GM23338 (cell line): ENCODE data around the gene CFLAR. TPM values are rescaled to one million over a fixed set of nuclear protein-coding genes. Genes with fewer than 3 reads are reported as not detected.
"Not testable (repeated sequence)": the region's sequence is repeated elsewhere in the genome, so short reads cannot be mapped to it uniquely, and the experiment has no call there.

Experiments
- ATAC-seq: fragments of 200-7000 bp; cut with Tn5 transposase; 3 replicates; pipeline ENCODE4 v1.9.1; 2020
- DNase-seq: peaks from one replicate; pipeline ENCODE4 v3.0.0-alpha.2; 2015; ENCODE audit warnings: low spot score
- H2AFZ ChIP-seq: fragments of 200-600 bp; sonication (generic); 2 replicates; pipeline ENCODE4 v1.8.0; 2016; ENCODE audit warnings: antibody characterized with exemption, mild to moderate bottlenecking, moderate library complexity
- H3F3A ChIP-seq: fragments of 200-600 bp; sonication (generic); replicated peaks from 2 replicates; pipeline ENCODE4 v1.8.0; 2017; ENCODE audit warnings: antibody characterized with exemption, mixed run types, low read depth
- H3K27ac ChIP-seq: fragments of 200-600 bp; sonication (generic); 2 replicates; pipeline ENCODE4 v1.6.1; 2016; ENCODE audit warnings: low read depth
- H3K27me3 ChIP-seq: fragments of 200-600 bp; sonication (generic); 2 replicates; pipeline ENCODE4 v1.8.0; 2016; ENCODE audit warnings: mild to moderate bottlenecking, mixed run types, moderate library complexity; ENCODE audit not compliant: insufficient read depth
- H3K36me3 ChIP-seq: fragments of 200-600 bp; sonication (generic); 2 replicates; pipeline ENCODE4 v1.8.0; 2016; ENCODE audit warnings: mild to moderate bottlenecking; ENCODE audit not compliant: insufficient read depth
- H3K4me1 ChIP-seq: fragments of 200-600 bp; sonication (generic); 2 replicates; pipeline ENCODE4 v1.8.0; 2016; ENCODE audit warnings: mild to moderate bottlenecking, moderate library complexity; ENCODE audit not compliant: insufficient read depth
- H3K4me2 ChIP-seq: fragments of 200-600 bp; sonication (generic); 2 replicates; pipeline ENCODE4 v1.7.1; 2017; ENCODE audit warnings: mixed run types
- H3K4me3 ChIP-seq: fragments of 200-600 bp; sonication (generic); 2 replicates; pipeline ENCODE4 v1.6.1; 2016; ENCODE audit warnings: mixed run types
- H3K79me2 ChIP-seq: fragments of 200-600 bp; sonication (generic); replicated peaks from 2 replicates; pipeline ENCODE4 v1.8.0; 2017; ENCODE audit warnings: mild to moderate bottlenecking; ENCODE audit not compliant: insufficient read depth
- H3K9me2 ChIP-seq: fragments of 200-600 bp; sonication (generic); 2 replicates; pipeline ENCODE4 v1.8.0; 2017; ENCODE audit not compliant: insufficient read depth
- H4K20me1 ChIP-seq: fragments of 200-600 bp; sonication (generic); replicated peaks from 2 replicates; pipeline ENCODE4 v1.8.0; 2017; ENCODE audit warnings: mild to moderate bottlenecking; ENCODE audit not compliant: insufficient read depth
- H3K27ac Mint-ChIP-seq: 2 replicates; pipeline ENCODE4 v1.8.0; 2020; ENCODE audit warnings: inconsistent platforms, mild to moderate bottlenecking, moderate library complexity, mixed read lengths
- H3K27me3 Mint-ChIP-seq: 3 replicates; pipeline ENCODE4 v1.8.0; 2022; ENCODE audit warnings: low read depth, mild to moderate bottlenecking, moderate library complexity, mixed read lengths, inconsistent platforms; ENCODE audit not compliant: insufficient read depth, poor library complexity
- H3K36me3 Mint-ChIP-seq: 3 replicates; pipeline ENCODE4 v1.8.0; 2021; ENCODE audit warnings: low read depth, mild to moderate bottlenecking, inconsistent platforms, moderate library complexity, mixed read lengths
- H3K4me1 Mint-ChIP-seq: 3 replicates; pipeline ENCODE4 v1.8.0; 2020; ENCODE audit warnings: mild to moderate bottlenecking, inconsistent platforms, mixed read lengths
- H3K4me3 Mint-ChIP-seq: 3 replicates; pipeline ENCODE4 v1.8.0; 2021; ENCODE audit warnings: moderate library complexity, mild to moderate bottlenecking, inconsistent platforms, mixed read lengths
- H3K9me3 Mint-ChIP-seq: 3 replicates; pipeline ENCODE4 v1.8.0; 2020; ENCODE audit warnings: moderate library complexity, mild to moderate bottlenecking, inconsistent platforms, mixed read lengths
- EZH2phosphoT487 ChIP-seq: fragments of 200-600 bp; sonication (generic); IDR thresholded peaks from one replicate; pipeline ENCODE4 v1.8.1; 2018; ENCODE audit warnings: antibody characterized with exemption; ENCODE audit not compliant: unreplicated experiment
- JUNB ChIP-seq: IDR thresholded peaks from one replicate; pipeline ENCODE4 v1.6.1; 2016; ENCODE audit warnings: antibody characterized with exemption; ENCODE audit not compliant: unreplicated experiment
- NANOG ChIP-seq: IDR thresholded peaks from 2 replicates; pipeline ENCODE4 v1.6.1; 2016; ENCODE audit warnings: antibody characterized with exemption, borderline replicate concordance
- POLR2AphosphoS5 ChIP-seq: IDR thresholded peaks from 2 replicates; pipeline ENCODE4 v1.6.1; 2016; ENCODE audit warnings: antibody characterized with exemption, low read depth
- ZNF114 ChIP-seq: fragments of 250-450 bp; sonication (Bioruptor Pico); IDR thresholded peaks from 2 replicates; pipeline ENCODE4 v1.5.0; 2020; ENCODE audit warnings: mild to moderate bottlenecking, moderate library complexity
- ZNF331 ChIP-seq: fragments of 250-450 bp; sonication (Bioruptor Pico); IDR thresholded peaks from 2 replicates; pipeline ENCODE4 v1.5.0; 2020; ENCODE audit warnings: low read depth, mild to moderate bottlenecking, moderate library complexity
- ZNF462 ChIP-seq: fragments of 250-450 bp; sonication (Bioruptor Pico); IDR thresholded peaks from 2 replicates; pipeline ENCODE4 v1.5.0; 2020; ENCODE audit warnings: mild to moderate bottlenecking, moderate library complexity
- polyA plus RNA-seq: library from polyadenylated mRNA; unstranded; fragments of >200 nt; fragmentation: Nextera tagmentation; extraction: Ambion mirVana; gene quantifications from 2 replicates; pipeline ENCODE4 v1.2.1, GENCODE V29; 2016
- total RNA-seq: library from RNA; depleted of rRNA; stranded (reverse); fragments of >200 nt; shearing (Covaris generic); gene quantifications from 2 replicates; pipeline ENCODE4 v1.2.3, GENCODE V29; 2014

Gene CFLAR
- total and polyA plus RNA-seq, 2 experiments from 2014 or later, result 10.1 to 15.1 TPM

GRCh38 chr2:201148434-201148990 lies 32.5 kb downstream of the CFLAR start:
- Mint-ChIP-seq H3K4me3 (no peak overlapping the region), H3K4me1 (peaks cover 12% of the 10 kb centered on the region), H3K27ac (peak overlapping the region; percentile 51; the same call in 1 of the 2 replicates), H3K9me3 (no peaks in the 10 kb centered on the region), H3K27me3 (peaks cover 7% of the 10 kb centered on the region), H3K36me3 (peaks cover 5% of the 10 kb centered on the region; the same call in 2 of the 3 replicates)
- ATAC-seq (no peak), DNase-seq (no peak)
- H3K27me3 ChIP-seq, result no peaks in the 10 kb centered on the region
- H3K36me3 ChIP-seq, result no peaks in the 10 kb centered on the region
- no peak overlapping the region for H2AFZ ChIP-seq
- H3F3A ChIP-seq, result no peaks in the 10 kb centered on the region
- H3K4me3 ChIP-seq, result no peak overlapping the region
- peak overlapping the region; percentile 63; the same call in 1 of the 2 replicates for H3K27ac ChIP-seq
- peaks cover 9% of the 10 kb centered on the region for H3K4me1 ChIP-seq
- no peaks in the 10 kb centered on the region for H3K79me2 ChIP-seq
- TF ChIP-seq NANOG (no peak), JUNB (no peak)
- H3K4me2 ChIP-seq, result no peak overlapping the region
- H3K9me2 ChIP-seq, result no peaks in the 10 kb centered on the region; the same call in 1 of the 2 replicates
- no peaks in the 10 kb centered on the region for H4K20me1 ChIP-seq

DNA sequence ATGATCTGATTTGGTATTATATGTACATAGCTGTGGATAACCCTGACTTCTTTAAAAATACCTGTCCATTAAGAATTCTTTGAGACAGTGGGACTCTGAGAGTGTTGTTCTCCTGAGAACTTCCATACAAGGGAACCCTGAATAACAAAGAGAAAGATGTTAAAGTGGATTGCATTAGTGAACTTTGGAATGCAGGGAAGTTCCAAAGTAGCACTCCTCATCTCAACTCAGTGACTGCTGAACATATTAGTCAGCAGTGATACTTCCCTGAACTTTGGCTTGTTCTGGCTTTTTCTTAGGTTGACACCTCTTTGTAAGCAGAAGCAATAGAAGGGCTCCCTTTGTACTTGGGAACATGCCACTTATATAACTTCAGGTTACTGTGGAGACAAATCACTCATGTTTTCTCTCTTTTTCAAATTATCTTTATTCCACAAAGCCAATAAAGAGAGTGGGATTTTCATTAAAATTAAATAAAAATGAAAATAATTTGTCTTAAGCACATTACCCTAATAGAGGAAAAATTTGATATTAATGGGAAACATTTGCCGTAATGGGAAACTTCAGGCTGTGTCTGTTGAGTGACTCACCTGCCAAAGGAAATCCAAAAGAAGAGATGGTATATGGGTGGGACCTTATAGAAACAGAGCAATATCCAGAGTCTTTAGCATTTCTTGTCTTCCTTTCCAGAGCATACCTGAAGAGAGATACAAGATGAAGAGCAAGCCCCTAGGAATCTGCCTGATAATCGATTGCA lies 33.3 kb downstream of the CFLAR start:
- H3K27me3 Mint-ChIP-seq, result peaks cover 7% of the 10 kb centered on the region
- H3K4me1 Mint-ChIP-seq, result peaks cover 12% of the 10 kb centered on the region
- TF ChIP-seq ZNF114 (no peak), EZH2phosphoT487 (no peak), ZNF331 (no peak), POLR2AphosphoS5 (no peak), ZNF462 (no peak)
- no peaks in the 10 kb centered on the region for H3K9me3 Mint-ChIP-seq
- Histone ChIP-seq H3K9me2 (no peaks in the 10 kb centered on the region; the same call in 1 of the 2 replicates), H3K27ac (no peak overlapping the region), H4K20me1 (no peaks in the 10 kb centered on the region), H3K27me3 (no peaks in the 10 kb centered on the region), H2AFZ (no peak overlapping the region), H3K4me3 (no peak overlapping the region), H3K4me2 (no peak overlapping the region), H3K36me3 (no peaks in the 10 kb centered on the region), H3F3A (no peaks in the 10 kb centered on the region), H3K79me2 (no peaks in the 10 kb centered on the region), H3K4me1 (peaks cover 9% of the 10 kb centered on the region)
- H3K36me3 Mint-ChIP-seq, result peaks cover 5% of the 10 kb centered on the region; the same call in 2 of the 3 replicates
- DNase-seq, result no peak
- no peak for ATAC-seq
- H3K4me3 Mint-ChIP-seq, result no peak overlapping the region
- peak overlapping the region; percentile 51; the same call in 1 of the 2 replicates for H3K27ac Mint-ChIP-seq

DNA sequence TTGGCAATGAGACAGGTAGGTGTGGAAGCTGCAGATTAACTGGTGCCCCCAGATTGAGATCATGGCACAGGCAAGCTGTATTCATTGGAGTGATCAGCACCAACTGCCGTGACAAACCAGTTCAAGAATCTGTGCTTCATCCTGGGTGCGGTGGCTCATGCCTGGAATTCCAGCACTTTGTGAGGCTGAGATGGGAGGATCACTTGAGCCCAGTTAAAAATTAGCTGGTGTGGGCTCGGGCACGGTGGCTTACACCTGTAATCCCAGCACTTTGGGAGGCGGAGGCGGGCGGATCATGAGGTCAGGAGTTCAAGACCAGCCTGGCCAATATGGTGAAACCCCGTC lies 33.8 kb downstream of the CFLAR start:
- not testable (repeated sequence) for H3K4me3 ChIP-seq, H2AFZ ChIP-seq, H3K27me3 ChIP-seq, H3K79me2 ChIP-seq, DNase-seq, H4K20me1 ChIP-seq, H3K4me1 ChIP-seq, H3F3A ChIP-seq, H3K9me3 Mint-ChIP-seq, H3K4me2 ChIP-seq, ATAC-seq, H3K9me2 ChIP-seq, H3K36me3 ChIP-seq, H3K27me3 Mint-ChIP-seq, H3K4me3 Mint-ChIP-seq, H3K36me3 Mint-ChIP-seq, H3K27ac ChIP-seq
- 0 out of 2 replicates have a peak overlapping the region, but pooled peaks have one; percentile 31 for H3K27ac Mint-ChIP-seq
- peaks cover 12% of the 10 kb centered on the region for H3K4me1 Mint-ChIP-seq
